Measurements from ENCODE around the gene ARID1A. TPM values are rescaled to one million over a fixed set of nuclear protein-coding genes. Genes with fewer than 3 reads are reported as not detected.

Gene ARID1A
- total and polyA plus RNA-seq, 9 of the 15 experiments (the other 6 are each of a cell fraction or from before 2014, with no cell fraction given): 8.3 to 88.3 (median 22.5) TPM

DNA sequence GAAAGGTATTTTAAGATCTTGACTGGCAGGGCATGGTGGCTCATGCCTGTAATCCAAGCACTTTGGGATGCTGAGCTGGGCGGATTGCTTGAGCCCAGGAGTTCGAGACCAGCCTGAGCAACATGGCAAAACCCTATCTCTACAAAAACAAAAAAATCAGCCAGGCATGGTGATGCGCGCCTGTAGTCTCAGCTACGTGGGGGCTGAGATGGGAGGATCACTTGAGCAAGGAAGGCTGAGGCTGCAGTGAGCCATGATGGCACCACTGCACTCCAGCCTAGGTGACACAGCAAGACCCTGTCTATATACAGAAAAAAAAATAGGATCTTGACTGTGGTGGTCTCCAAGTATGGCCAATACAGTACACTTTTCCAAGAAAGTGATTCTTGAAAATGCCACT, 16.0 kb downstream of the ARID1A start (continued):
- TF ChIP-seq, protein P1, sequence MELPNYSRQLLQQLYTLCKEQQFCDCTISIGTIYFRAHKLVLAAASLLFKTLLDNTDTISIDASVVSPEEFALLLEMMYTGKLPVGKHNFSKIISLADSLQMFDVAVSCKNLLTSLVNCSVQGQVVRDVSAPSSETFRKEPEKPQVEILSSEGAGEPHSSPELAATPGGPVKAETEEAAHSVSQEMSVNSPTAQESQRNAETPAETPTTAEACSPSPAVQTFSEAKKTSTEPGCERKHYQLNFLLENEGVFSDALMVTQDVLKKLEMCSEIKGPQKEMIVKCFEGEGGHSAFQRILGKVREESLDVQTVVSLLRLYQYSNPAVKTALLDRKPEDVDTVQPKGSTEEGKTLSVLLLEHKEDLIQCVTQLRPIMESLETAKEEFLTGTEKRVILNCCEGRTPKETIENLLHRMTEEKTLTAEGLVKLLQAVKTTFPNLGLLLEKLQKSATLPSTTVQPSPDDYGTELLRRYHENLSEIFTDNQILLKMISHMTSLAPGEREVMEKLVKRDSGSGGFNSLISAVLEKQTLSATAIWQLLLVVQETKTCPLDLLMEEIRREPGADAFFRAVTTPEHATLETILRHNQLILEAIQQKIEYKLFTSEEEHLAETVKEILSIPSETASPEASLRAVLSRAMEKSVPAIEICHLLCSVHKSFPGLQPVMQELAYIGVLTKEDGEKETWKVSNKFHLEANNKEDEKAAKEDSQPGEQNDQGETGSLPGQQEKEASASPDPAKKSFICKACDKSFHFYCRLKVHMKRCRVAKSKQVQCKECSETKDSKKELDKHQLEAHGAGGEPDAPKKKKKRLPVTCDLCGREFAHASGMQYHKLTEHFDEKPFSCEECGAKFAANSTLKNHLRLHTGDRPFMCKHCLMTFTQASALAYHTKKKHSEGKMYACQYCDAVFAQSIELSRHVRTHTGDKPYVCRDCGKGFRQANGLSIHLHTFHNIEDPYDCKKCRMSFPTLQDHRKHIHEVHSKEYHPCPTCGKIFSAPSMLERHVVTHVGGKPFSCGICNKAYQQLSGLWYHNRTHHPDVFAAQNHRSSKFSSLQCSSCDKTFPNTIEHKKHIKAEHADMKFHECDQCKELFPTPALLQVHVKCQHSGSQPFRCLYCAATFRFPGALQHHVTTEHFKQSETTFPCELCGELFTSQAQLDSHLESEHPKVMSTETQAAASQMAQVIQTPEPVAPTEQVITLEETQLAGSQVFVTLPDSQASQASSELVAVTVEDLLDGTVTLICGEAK (IDR thresholded peaks at IDR 0.05): no peak
- TF ChIP-seq, protein P1 (CRISPR knock-in tag; IDR thresholded peaks at IDR 0.05): no peak
- TF ChIP-seq POLR2A (conservative IDR thresholded peaks at IDR 0.05) (peak; percentile 56), ZBTB5 (IDR thresholded peaks at IDR 0.05) (no peak), ZFP36 (IDR thresholded peaks at IDR 0.05; ENCODE audit: low read depth, low read length, partially characterized antibody) (no peak), ARID3B (CRISPR knock-in tag; IDR thresholded peaks at IDR 0.05; ENCODE audit: borderline replicate concordance) (no peak)

Data from K562 (cell line).